Neuron (in vitro differentiated cells): ENCODE data around the gene NR1H3.
"Not testable (repeated sequence)": the region's sequence is repeated elsewhere in the genome, so short reads cannot be mapped to it uniquely, and the experiment has no call there.

Experiments used
- H2AFZ ChIP-seq: one replicate; pipeline ENCODE4 v1.6.1; 2013; ENCODE audit warnings: low read depth, mild to moderate bottlenecking, inconsistent platforms, low read length, moderate library complexity
- H3K27me3 ChIP-seq: one replicate; pipeline ENCODE4 v1.6.1; 2013; ENCODE audit warnings: low read length; ENCODE audit not compliant: insufficient read depth
- H3K36me3 ChIP-seq: one replicate; pipeline ENCODE4 v1.6.1; 2013; ENCODE audit warnings: low read length; ENCODE audit not compliant: insufficient read depth
- H3K4me1 ChIP-seq: one replicate; pipeline ENCODE4 v1.6.1; 2013; ENCODE audit warnings: low read length; ENCODE audit not compliant: insufficient read depth
- H3K4me3 ChIP-seq: 2 replicates; pipeline ENCODE4 v1.5.1; 2013; ENCODE audit warnings: mild to moderate bottlenecking, low read length, moderate library complexity
- H3K9me3 ChIP-seq: one replicate; pipeline ENCODE4 v1.6.1; 2013; ENCODE audit warnings: low read length

The NR1H3 gene

DNA sequence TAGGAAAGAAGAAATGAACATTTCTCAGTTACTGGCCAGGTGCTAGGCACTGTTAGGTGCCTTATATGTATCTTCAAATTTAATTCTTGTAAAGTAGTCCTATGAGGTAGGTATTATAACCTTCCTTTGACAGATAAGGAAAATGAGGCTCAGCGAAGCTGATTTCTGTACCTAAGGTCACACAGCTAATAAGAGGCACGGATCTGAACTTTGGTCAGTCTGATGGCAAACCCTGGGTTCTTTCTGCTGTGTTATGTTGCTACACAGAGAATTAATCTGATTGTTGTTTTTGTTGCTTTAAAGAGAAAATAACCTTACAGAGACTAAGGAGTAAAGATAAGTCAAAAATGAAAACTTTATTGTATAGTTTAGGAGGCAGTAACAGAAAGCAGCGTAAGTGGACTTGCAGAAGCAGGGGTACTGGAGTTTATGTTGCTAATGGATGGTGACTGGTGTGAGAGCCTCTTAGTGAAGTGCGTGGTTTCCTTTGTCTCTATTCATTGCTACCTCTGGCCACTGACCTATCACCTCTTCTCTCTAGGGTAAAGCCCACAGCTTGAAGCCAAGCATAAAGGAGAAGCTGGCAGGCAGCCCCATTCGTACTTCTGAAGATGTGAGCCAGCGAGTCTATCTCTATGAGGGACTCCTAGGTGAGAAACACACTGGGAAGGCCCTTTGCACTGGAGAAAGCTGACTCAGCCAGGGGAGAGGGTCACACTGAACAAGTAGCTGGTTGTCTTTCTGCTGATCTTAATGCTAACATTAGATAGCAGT lies 50.4 kb downstream of the NR1H3 start:
- Histone ChIP-seq H2AFZ (no peak overlapping the region), H3K36me3 (peaks cover 55% of the 10 kb centered on the region), H3K4me1 (peaks cover 7% of the 10 kb centered on the region), H3K9me3 (no peaks in the 10 kb centered on the region), H3K4me3 (no peak overlapping the region), H3K27me3 (no peaks in the 10 kb centered on the region)

GRCh38 chr11:47314992-47315391 lies 57.2 kb downstream of the NR1H3 start:
- Histone ChIP-seq H3K4me1 (no peaks in the 10 kb centered on the region), H3K27me3 (no peaks in the 10 kb centered on the region), H3K4me3 (no peak overlapping the region), H3K36me3 (peaks cover 49% of the 10 kb centered on the region), H3K9me3 (no peaks in the 10 kb centered on the region), H2AFZ (no peak overlapping the region)

GRCh38 chr11:47316501-47316900 lies 58.7 kb downstream of the NR1H3 start:
- H3K36me3 ChIP-seq: peaks cover 44% of the 10 kb centered on the region

GRCh38 chr11:47317064-47317828 lies 59.5 kb downstream of the NR1H3 start:
- H3K4me3 ChIP-seq: no peak overlapping the region
- H3K4me1 ChIP-seq: no peaks in the 10 kb centered on the region
- H3K9me3 ChIP-seq: no peaks in the 10 kb centered on the region
- H3K27me3 ChIP-seq: no peaks in the 10 kb centered on the region
- peaks cover 43% of the 10 kb centered on the region for H3K36me3 ChIP-seq
- no peak overlapping the region for H2AFZ ChIP-seq

More at GRCh38 chr11:47316501-47316900, 58.7 kb downstream of the NR1H3 start:
- not testable (repeated sequence) for H2AFZ ChIP-seq, H3K9me3 ChIP-seq, H3K27me3 ChIP-seq, H3K4me1 ChIP-seq, H3K4me3 ChIP-seq

DNA sequence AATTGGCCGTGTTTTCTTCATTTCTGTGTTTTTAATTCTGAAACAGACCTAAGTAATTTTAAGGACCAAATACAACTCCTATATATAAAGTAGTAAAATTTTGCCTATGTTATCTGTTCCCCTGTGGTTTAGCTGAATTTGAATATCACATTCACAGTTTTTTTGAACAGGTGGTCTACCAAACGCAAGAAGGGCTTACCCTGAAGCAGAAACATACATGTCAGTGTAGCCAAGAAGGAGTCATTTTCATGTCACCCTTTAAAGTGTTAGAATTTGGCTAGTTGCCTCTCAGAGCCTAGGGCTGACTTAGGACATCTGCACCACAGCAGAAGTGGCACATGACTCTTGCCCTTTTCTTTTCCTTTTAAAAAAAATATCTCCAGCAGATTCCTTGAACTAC lies 60.4 kb downstream of the NR1H3 start:
- Histone ChIP-seq H3K9me3 (no peaks in the 10 kb centered on the region), H3K27me3 (no peaks in the 10 kb centered on the region), H3K4me3 (no peak overlapping the region), H2AFZ (no peak overlapping the region), H3K36me3 (peaks cover 42% of the 10 kb centered on the region), H3K4me1 (no peaks in the 10 kb centered on the region)
